ENCODE results near the gene PTPRM.

DNA sequence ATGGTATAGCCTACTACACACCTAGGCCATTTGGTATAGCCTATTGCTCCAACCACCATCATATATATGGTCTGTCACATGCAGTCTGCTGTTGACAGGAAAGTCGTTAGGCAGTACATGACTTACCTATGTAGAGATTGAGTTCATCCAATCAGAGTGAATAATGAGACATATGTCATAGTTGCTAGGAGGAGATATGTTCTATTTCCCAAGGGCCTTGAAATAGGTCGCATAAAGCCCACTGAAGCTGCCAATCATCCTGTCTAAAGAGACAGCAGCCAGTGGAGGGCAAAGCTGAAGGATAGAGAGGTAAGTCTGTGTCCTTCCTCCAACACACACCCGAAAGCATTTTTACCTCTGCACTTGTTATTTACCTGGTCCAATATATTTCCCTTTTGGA, 263.4 kb downstream of the PTPRM start:
- TF ChIP-seq, protein P1, sequence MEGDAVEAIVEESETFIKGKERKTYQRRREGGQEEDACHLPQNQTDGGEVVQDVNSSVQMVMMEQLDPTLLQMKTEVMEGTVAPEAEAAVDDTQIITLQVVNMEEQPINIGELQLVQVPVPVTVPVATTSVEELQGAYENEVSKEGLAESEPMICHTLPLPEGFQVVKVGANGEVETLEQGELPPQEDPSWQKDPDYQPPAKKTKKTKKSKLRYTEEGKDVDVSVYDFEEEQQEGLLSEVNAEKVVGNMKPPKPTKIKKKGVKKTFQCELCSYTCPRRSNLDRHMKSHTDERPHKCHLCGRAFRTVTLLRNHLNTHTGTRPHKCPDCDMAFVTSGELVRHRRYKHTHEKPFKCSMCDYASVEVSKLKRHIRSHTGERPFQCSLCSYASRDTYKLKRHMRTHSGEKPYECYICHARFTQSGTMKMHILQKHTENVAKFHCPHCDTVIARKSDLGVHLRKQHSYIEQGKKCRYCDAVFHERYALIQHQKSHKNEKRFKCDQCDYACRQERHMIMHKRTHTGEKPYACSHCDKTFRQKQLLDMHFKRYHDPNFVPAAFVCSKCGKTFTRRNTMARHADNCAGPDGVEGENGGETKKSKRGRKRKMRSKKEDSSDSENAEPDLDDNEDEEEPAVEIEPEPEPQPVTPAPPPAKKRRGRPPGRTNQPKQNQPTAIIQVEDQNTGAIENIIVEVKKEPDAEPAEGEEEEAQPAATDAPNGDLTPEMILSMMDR (IDR thresholded peaks at IDR 0.05; ENCODE audit: insufficient read depth, low read length, poor library complexity, severe bottlenecking): no peak
- no peak for TF ChIP-seq EZH2phosphoT487 (conservative IDR thresholded peaks at IDR 0.05; ENCODE audit: low read length)

All from SU-DHL-6 (cell line).